CD4-positive, alpha-beta T cell treated with Interleukin-10 for 1 hour (primary cell): ENCODE results near the gene NDUFV1.
A peak's percentile ranks its signal among the peaks of the same experiment; 100 is the strongest.
"Not testable (repeated sequence)": the region's sequence is repeated elsewhere in the genome, so short reads cannot be mapped to it uniquely, and the experiment has no call there.

ENCODE experiments used
- DNase-seq: peaks from one replicate; pipeline ENCODE4 v3.0.0-alpha.2; 2020

NDUFV1 gene

GRCh38 chr11:67606492-67607295 lies at the start of gene NDUFV1:
Gene NDUFV1, plus strand, starts transcription at chr11:67606936. Its CDS starts 69 bp downstream, at chr11:67607005.
- DNase-seq = peak; percentile 96

GRCh38 chr11:67558084-67558772 lies 48.5 kb upstream of the NDUFV1 start:
- no peak for DNase-seq

- no peak for DNase-seq
Measured at GRCh38 chr11:67561971-67562619, 44.6 kb upstream of the NDUFV1 start.

- no peak for DNase-seq
Measured at GRCh38 chr11:67562963-67563704, 43.6 kb upstream of the NDUFV1 start.

GRCh38 chr11:67563705-67564114 lies 43.0 kb upstream of the NDUFV1 start:
- not testable (repeated sequence) for DNase-seq

GRCh38 chr11:67564230-67564629 lies 42.5 kb upstream of the NDUFV1 start:
- no peak for DNase-seq

- no peak for DNase-seq
Measured at GRCh38 chr11:67571443-67571842, 35.3 kb upstream of the NDUFV1 start.

GRCh38 chr11:67572305-67572704 lies 34.4 kb upstream of the NDUFV1 start:
- no peak for DNase-seq

GRCh38 chr11:67572747-67573419 lies 33.9 kb upstream of the NDUFV1 start:
- peak; percentile 45 for DNase-seq

- no peak for DNase-seq
Measured at GRCh38 chr11:67574938-67575337, 31.8 kb upstream of the NDUFV1 start.

- DNase-seq = no peak
Measured at GRCh38 chr11:67576735-67577475, 29.8 kb upstream of the NDUFV1 start.

- no peak for DNase-seq
Measured at GRCh38 chr11:67577951-67578350, 28.8 kb upstream of the NDUFV1 start.

GRCh38 chr11:67581469-67581868 lies 25.3 kb upstream of the NDUFV1 start:
- DNase-seq = no peak

GRCh38 chr11:67582011-67582410 lies 24.7 kb upstream of the NDUFV1 start:
- no peak for DNase-seq

GRCh38 chr11:67583247-67584204 lies 23.2 kb upstream of the NDUFV1 start, which contains the start of gene GSTP1:
Gene GSTP1, plus strand, starts transcription at chr11:67583812. Its CDS starts 32 bp downstream, at chr11:67583844.
- DNase-seq = peak; percentile 78

GRCh38 chr11:67584205-67584880 lies 22.4 kb upstream of the NDUFV1 start:
- DNase-seq = peak; percentile 15

GRCh38 chr11:67584881-67585873 lies 21.6 kb upstream of the NDUFV1 start:
- no peak for DNase-seq

GRCh38 chr11:67585911-67586310 lies 20.8 kb upstream of the NDUFV1 start:
- DNase-seq = no peak
